ENCODE measurements around the gene DMRT3. TPM values are rescaled to one million over a fixed set of nuclear protein-coding genes. Genes with fewer than 3 reads are reported as not detected.

DMRT3 gene
- total and polyA plus RNA-seq, 4 donors = not detected

DNA sequence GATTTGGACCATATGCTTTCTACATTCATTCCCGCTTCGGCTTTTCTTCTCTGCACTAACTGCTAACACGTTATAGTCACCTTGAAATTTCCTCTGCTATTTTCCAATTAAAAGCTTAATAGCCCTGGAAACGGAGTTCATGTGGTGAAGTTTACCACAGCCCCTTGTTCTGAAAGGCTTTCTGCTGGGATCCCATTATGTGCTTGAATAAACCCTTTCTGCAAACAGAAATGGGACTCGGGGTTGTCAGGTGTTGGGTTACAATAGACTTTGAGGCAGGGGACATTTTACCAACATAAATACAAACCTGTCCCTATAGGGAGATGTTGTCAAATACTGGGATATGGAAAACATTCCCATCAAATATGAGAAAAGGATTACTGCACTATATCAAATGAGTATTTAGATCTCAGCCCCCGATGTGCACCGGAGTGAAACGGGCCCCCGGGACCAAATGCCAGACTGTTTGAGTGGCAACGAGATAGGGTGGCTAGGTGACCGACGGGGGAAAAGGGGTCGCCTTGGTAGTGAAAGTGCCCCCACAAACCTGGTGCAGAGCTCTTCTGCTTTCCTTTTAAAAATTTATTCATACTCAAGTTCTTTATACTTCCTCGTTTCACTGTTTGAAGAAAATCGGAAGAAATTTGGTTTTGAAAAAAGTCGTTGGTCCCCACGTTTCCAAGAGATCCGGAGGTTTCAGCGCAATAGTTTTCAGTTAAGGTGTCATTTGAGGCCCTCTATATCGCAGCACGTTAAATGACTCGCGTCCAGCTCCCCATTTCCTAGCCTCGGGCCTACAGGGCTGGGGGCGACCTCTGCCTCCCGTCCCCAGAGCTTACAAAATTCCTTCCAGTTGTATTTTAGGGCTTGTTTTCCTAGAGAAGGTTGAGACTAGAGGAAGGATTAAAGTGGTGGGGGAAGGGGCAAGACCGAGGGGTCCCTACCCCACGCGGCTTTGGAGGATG, 2.1 kb upstream of the DMRT3 start:
- peaks cover 13 to 47% (median 34%) of the 10 kb centered on the region in 4 donors for H3K27me3 ChIP-seq (ENCODE audit: control insufficient read depth in 4 of 4, insufficient read depth in 4 of 4, low read length in 3 of 4)
- peaks cover 0 to 4% (median 0%) of the 10 kb centered on the region in 4 donors for H3K9me3 ChIP-seq (ENCODE audit: control insufficient read depth in 4 of 4, low read length in 3 of 4)
- peaks cover 7 to 33% (median 23%) of the 10 kb centered on the region in 4 donors for H3K4me1 ChIP-seq (ENCODE audit: control insufficient read depth in 4 of 4, insufficient read depth in 4 of 4, low read length in 3 of 4)
- H3K36me3 ChIP-seq (ENCODE audit: control insufficient read depth in 4 of 4, insufficient read depth in 3 of 4, low read depth in 1 of 4, low read length in 3 of 4) = no peaks in the 10 kb centered on the region
- no peak overlapping the region for H3K4me3 ChIP-seq (ENCODE audit: low read depth in 1 of 3, low read length in 3 of 3)
- H3K27ac ChIP-seq (ENCODE audit: low read depth in 1 of 2, low read length in 2 of 2) = no peak overlapping the region
- no peak overlapping the region for H3K9ac ChIP-seq (ENCODE audit: low read depth in 1 of 2, low read length in 2 of 2)
- 7% methylated on average over 29 of the region's 29 CpGs for WGBS
- no peak for TF ChIP-seq JUND (IDR thresholded peaks at IDR 0.05)
- TF ChIP-seq, protein P1, sequence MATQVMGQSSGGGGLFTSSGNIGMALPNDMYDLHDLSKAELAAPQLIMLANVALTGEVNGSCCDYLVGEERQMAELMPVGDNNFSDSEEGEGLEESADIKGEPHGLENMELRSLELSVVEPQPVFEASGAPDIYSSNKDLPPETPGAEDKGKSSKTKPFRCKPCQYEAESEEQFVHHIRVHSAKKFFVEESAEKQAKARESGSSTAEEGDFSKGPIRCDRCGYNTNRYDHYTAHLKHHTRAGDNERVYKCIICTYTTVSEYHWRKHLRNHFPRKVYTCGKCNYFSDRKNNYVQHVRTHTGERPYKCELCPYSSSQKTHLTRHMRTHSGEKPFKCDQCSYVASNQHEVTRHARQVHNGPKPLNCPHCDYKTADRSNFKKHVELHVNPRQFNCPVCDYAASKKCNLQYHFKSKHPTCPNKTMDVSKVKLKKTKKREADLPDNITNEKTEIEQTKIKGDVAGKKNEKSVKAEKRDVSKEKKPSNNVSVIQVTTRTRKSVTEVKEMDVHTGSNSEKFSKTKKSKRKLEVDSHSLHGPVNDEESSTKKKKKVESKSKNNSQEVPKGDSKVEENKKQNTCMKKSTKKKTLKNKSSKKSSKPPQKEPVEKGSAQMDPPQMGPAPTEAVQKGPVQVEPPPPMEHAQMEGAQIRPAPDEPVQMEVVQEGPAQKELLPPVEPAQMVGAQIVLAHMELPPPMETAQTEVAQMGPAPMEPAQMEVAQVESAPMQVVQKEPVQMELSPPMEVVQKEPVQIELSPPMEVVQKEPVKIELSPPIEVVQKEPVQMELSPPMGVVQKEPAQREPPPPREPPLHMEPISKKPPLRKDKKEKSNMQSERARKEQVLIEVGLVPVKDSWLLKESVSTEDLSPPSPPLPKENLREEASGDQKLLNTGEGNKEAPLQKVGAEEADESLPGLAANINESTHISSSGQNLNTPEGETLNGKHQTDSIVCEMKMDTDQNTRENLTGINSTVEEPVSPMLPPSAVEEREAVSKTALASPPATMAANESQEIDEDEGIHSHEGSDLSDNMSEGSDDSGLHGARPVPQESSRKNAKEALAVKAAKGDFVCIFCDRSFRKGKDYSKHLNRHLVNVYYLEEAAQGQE (IDR thresholded peaks at IDR 0.05) = no peak
- TF ChIP-seq SP1 (IDR thresholded peaks at IDR 0.05) = no peak
- no peak for TF ChIP-seq TAF1 (conservative IDR thresholded peaks at IDR 0.05)
- TF ChIP-seq, protein P2, sequence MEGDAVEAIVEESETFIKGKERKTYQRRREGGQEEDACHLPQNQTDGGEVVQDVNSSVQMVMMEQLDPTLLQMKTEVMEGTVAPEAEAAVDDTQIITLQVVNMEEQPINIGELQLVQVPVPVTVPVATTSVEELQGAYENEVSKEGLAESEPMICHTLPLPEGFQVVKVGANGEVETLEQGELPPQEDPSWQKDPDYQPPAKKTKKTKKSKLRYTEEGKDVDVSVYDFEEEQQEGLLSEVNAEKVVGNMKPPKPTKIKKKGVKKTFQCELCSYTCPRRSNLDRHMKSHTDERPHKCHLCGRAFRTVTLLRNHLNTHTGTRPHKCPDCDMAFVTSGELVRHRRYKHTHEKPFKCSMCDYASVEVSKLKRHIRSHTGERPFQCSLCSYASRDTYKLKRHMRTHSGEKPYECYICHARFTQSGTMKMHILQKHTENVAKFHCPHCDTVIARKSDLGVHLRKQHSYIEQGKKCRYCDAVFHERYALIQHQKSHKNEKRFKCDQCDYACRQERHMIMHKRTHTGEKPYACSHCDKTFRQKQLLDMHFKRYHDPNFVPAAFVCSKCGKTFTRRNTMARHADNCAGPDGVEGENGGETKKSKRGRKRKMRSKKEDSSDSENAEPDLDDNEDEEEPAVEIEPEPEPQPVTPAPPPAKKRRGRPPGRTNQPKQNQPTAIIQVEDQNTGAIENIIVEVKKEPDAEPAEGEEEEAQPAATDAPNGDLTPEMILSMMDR (IDR thresholded peaks at IDR 0.05; ENCODE audit: low read depth, low read length, missing input control) = no peak
- TF ChIP-seq, protein P3, sequence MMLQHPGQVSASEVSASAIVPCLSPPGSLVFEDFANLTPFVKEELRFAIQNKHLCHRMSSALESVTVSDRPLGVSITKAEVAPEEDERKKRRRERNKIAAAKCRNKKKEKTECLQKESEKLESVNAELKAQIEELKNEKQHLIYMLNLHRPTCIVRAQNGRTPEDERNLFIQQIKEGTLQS (IDR thresholded peaks at IDR 0.05) = no peak
- no peak for TF ChIP-seq YY1 (IDR thresholded peaks at IDR 0.05)
- TF ChIP-seq RXRA (IDR thresholded peaks at IDR 0.05) = no peak
- no peak for TF ChIP-seq EGR1 (IDR thresholded peaks at IDR 0.05; ENCODE audit: low read depth in 2 of 2)
- TF ChIP-seq RAD21 (IDR thresholded peaks at IDR 0.05) = no peak
- TF ChIP-seq GABPA (IDR thresholded peaks at IDR 0.05 in 1 of 2, conservative IDR thresholded peaks at IDR 0.05 in 1 of 2) = no peak
- TF ChIP-seq HNF4G (IDR thresholded peaks at IDR 0.05) = no peak
- no peak for DNase-seq (ENCODE audit: low spot score)

DNA sequence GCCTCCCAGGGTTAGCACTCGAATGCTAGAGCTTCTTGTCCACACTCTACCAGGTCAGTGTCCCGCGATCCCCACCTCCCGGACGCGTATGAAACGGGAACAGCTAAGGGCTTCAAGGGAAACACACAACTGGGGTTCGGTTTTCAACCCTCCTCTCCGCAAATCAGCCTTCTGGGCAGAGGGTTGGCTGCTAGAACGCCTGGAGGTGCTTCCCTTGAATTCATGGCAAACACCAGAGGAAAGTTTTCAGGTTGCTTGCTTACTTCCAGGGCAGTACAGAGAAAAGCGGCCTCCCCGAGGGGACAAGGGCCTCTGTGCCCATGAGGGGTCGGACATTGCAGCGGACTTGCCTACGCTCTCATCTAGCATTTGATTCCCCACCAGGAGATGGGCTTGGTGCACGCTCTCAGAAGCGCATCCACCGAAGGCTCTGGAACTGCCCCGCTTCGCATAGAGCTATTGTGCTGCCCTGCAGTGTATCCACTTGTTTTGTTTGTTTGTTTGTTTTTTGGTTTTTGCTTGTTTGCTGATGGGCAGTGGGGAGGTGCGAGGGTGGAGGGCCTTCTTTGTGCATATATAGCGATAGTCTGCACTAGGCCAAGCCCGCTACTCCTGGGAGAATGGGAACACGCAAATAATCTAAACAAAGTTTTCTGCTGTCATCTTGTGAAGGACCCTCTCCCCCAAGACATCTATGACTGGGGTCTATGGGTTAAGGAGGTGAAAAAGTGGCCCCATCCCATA, 1.3 kb upstream of the DMRT3 start:
- no peak for DNase-seq (ENCODE audit: low spot score)
- TF ChIP-seq, protein P1 (IDR thresholded peaks at IDR 0.05) = no peak
- Histone ChIP-seq H3K27me3 (ENCODE audit: control insufficient read depth in 4 of 4, insufficient read depth in 4 of 4, low read length in 3 of 4) (peaks cover 13 to 43% (median 33%) of the 10 kb centered on the region in 4 donors), H3K9me3 (ENCODE audit: control insufficient read depth in 4 of 4, low read length in 3 of 4) (peaks cover 0 to 4% (median 0%) of the 10 kb centered on the region in 4 donors), H3K27ac (ENCODE audit: low read depth in 1 of 2, low read length in 2 of 2) (no peak overlapping the region), H3K36me3 (ENCODE audit: control insufficient read depth in 4 of 4, insufficient read depth in 3 of 4, low read depth in 1 of 4, low read length in 3 of 4) (no peaks in the 10 kb centered on the region), H3K4me3 (ENCODE audit: low read depth in 1 of 3, low read length in 3 of 3) (no peak overlapping the region), H3K9ac (ENCODE audit: low read depth in 1 of 2, low read length in 2 of 2) (no peak overlapping the region), H3K4me1 (ENCODE audit: control insufficient read depth in 4 of 4, insufficient read depth in 4 of 4, low read length in 3 of 4) (peaks cover 7 to 27% (median 20%) of the 10 kb centered on the region in 4 donors)
- WGBS = 9% methylated on average over 24 of the region's 24 CpGs
